ENCODE measurements around the gene MTHFD2L. TPM values are rescaled to one million over a fixed set of nuclear protein-coding genes. Genes with fewer than 3 reads are reported as not detected.

The MTHFD2L gene
- total RNA-seq, 3 donors from 2014 or later = 10.7 to 12.9 (median 11.6) TPM

GRCh38 chr4:74110670-74111069 lies 47.2 kb upstream of the MTHFD2L start:
- no peak for ATAC-seq
- intact Hi-C loops (cut with DNase I, micrococcal nuclease) = no loop called here
- H3K4me3 ChIP-seq = no peak overlapping the region
- H3K9me3 ChIP-seq = no peaks in the 10 kb centered on the region
- no peaks in the 10 kb centered on the region for H3K4me1 ChIP-seq (ENCODE audit: low read depth)
- H3K36me3 ChIP-seq (ENCODE audit: low read depth) = no peaks in the 10 kb centered on the region
- TF ChIP-seq CTCF (IDR thresholded peaks at IDR 0.05) = no peak
- DNase-seq = no peak

GRCh38 chr4:74111306-74111975 lies 46.5 kb upstream of the MTHFD2L start:
- H3K4me3 ChIP-seq = no peak overlapping the region
- TF ChIP-seq CTCF (IDR thresholded peaks at IDR 0.05) = no peak
- H3K36me3 ChIP-seq (ENCODE audit: low read depth) = no peaks in the 10 kb centered on the region
- H3K4me1 ChIP-seq (ENCODE audit: low read depth) = no peaks in the 10 kb centered on the region
- H3K9me3 ChIP-seq = no peaks in the 10 kb centered on the region
- ATAC-seq = no peak
- intact Hi-C loops (cut with DNase I, micrococcal nuclease) = no loop called here
- DNase-seq = no peak

GRCh38 chr4:74111990-74112389 lies 45.9 kb upstream of the MTHFD2L start:
- intact Hi-C loops (cut with DNase I, micrococcal nuclease) = no loop called here
- ATAC-seq (peak; percentile 86), DNase-seq (peak in 2 of 3 donors; percentile 34 to 36)
- Histone ChIP-seq H3K4me3 (no peak overlapping the region), H3K36me3 (ENCODE audit: low read depth) (no peaks in the 10 kb centered on the region), H3K9me3 (no peaks in the 10 kb centered on the region), H3K4me1 (ENCODE audit: low read depth) (peaks cover 3% of the 10 kb centered on the region)
- no peak for TF ChIP-seq CTCF (IDR thresholded peaks at IDR 0.05)

DNA sequence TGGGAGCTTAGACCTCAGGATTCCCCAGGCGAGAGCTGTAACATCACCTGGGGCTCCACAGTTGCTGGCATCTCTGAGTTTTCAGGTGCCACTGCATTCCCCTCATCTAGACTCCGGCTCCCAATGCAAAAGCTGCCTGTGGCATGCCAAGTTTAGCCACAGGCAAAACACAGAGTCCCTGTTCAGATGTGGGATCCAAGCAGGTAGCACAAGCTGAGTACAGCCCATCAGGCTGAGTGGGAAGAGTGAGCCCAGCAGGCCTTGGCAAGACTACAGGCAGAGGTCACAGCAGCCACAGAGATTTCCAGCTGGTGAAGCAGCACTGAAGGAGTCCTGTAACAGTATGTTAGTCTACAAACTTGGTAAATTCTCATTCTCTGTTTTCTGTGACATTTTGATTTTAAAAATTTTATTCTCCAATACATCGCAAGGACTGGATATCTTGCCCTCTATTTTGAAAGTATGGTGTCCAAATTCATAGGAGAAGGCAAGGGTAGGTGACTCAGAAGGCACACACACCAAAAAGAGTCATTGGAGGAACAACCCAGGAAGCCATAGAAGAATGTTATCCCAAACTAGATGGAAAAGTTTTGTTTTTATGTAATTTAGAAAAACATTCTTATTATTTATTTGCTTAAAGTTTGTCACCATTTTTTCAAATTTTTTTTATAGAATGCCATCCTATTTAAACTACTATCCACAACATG lies 45.4 kb upstream of the MTHFD2L start:
- Histone ChIP-seq H3K9me3 (no peaks in the 10 kb centered on the region), H3K4me1 (ENCODE audit: low read depth) (peaks cover 7% of the 10 kb centered on the region), H3K36me3 (ENCODE audit: low read depth) (no peaks in the 10 kb centered on the region), H3K4me3 (no peak overlapping the region)
- no peak for TF ChIP-seq CTCF (IDR thresholded peaks at IDR 0.05)
- DNase-seq = no peak
- ATAC-seq = no peak
- intact Hi-C loops (cut with DNase I, micrococcal nuclease) = no loop called here

- no peak for TF ChIP-seq CTCF (IDR thresholded peaks at IDR 0.05)
- no peak for ATAC-seq
- Histone ChIP-seq H3K9me3 (no peaks in the 10 kb centered on the region), H3K4me3 (no peak overlapping the region), H3K4me1 (ENCODE audit: low read depth) (peaks cover 9% of the 10 kb centered on the region), H3K36me3 (ENCODE audit: low read depth) (no peaks in the 10 kb centered on the region)
- DNase-seq = no peak
- intact Hi-C loops (cut with DNase I, micrococcal nuclease) = no loop called here
These were observed 43.7 kb upstream of the MTHFD2L start for GRCh38 chr4:74114234-74114633.
